HG02642 (cell line): ENCODE data around the gene MZF1.
A peak's percentile ranks its signal among the peaks of the same experiment; 100 is the strongest.

Experiments used
- ATAC-seq: cut with Tn5 transposase; IDR thresholded peaks from one replicate; pipeline ENCODE4 v1.9.1; 2021; ENCODE audit warnings: mild to moderate bottlenecking; ENCODE audit not compliant: unreplicated experiment, poor library complexity

The MZF1 gene

DNA sequence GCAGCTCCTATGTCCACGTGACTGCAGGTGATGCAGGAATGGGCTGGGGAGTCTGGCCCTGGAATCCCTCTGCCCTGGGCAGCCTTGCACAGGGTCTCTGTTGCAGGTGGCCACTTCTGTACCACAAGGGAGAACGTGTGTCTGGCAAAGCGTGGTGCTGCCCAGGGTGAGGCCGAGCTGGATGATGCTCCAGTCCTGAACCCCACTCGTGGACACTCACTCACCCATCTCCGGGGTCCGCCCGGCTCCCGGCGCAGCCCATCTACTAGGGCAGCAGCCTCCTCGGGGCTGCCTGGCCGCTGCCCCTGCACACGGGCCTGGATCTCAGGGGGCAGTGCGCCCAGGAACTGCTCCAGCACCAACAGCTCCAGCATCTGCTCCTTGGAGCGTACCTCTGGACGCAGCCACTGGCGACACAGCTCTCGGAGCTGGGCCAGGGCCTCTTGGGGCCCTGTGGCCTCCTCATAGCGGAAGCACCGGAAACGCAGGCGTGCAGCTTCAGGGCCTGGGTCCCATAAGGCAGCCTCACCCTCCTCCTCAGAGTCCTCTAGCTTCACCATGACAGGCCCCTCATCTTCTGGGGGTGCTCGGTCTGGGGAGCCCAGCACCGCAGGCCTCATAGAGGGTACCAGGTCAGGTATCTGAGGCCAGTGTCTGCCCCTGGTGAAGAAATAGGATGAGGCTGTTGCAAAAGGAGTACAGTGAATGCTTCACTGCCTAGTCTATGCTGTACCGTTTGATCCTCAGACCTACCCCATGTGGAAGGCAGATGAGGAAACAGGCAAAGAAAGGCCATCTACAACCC lies 2.2 kb downstream of the MZF1 start:
- no peak for ATAC-seq

DNA sequence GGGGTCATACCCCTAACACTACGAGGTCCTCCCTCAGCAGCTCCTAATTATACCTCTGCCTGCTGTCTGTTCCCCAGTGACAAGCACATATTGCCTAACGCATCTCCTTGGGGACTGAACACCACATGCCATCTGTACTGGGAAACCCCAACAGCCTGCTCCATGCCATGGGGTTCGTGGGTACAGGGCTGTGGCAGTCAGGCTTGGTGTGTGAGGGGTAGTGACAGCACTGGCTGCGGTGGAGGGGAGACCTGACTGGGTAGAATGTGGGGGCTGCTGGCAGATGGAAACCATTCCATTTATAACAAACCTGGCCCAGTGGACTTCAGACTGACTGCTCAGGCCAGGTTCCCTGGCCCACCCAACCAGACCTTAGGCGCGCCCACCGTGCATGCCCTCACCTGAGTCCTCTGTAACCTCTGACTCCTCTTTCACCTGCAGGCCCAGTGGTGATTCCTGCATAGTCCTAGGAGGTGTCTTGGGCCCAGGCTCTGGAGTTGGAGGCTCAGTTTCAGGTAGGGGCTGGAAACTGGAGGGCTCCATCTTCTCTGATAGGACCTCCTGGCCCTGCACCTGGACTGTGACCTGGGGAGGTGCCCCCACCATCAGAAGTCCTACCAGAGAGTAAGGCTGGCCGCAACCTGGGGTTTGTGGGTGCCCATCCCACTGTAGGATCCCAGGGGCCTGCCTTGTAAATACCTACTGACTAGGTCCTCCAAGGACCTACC lies 3.0 kb downstream of the MZF1 start:
- ATAC-seq: no peak

- ATAC-seq: no peak
Observed at GRCh38 chr19:58569191-58569942, 3.8 kb downstream of the MZF1 start.

GRCh38 chr19:58568453-58569130 lies 4.5 kb downstream of the MZF1 start:
- no peak for ATAC-seq

DNA sequence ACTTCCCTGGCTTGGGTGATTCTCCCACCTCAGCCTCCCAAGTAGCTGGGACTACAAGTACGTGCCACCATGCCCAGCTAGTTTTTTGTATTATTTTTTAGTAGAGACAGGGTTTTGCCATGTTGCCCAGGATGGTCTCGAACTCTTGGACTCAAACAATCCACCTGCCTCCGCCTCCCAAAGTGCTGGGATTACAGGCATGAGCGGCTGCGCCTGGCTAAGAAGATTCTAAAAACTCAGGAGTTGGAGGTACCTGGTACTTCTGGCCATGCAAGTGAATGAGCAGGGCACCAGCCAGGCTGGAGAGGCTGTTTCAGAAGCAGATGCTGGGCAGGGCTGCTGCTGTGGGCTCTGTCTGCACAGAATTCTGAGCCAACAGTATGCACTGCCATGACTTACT lies 6.1 kb downstream of the MZF1 start:
- ATAC-seq: no peak

DNA sequence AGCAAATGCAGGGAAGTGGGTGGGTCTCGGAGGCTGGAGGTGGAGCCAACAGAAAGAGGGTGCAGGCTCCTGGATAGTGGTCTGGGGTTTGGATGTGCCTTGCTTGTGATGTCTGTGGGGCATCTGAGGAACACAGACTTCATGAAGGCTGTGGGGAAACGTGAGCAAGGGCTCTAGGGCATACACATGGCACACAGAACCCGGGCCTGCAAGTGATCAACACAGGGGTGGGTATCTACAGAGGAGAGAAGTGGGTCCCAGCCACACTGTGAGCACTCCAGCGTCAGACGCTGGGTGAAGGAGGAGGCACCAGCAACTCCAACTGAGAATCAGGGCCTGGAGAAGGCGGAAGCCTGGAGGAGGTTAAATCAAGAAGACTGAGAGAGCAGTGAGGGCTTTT lies 9.3 kb downstream of the MZF1 start:
- ATAC-seq: no peak

DNA sequence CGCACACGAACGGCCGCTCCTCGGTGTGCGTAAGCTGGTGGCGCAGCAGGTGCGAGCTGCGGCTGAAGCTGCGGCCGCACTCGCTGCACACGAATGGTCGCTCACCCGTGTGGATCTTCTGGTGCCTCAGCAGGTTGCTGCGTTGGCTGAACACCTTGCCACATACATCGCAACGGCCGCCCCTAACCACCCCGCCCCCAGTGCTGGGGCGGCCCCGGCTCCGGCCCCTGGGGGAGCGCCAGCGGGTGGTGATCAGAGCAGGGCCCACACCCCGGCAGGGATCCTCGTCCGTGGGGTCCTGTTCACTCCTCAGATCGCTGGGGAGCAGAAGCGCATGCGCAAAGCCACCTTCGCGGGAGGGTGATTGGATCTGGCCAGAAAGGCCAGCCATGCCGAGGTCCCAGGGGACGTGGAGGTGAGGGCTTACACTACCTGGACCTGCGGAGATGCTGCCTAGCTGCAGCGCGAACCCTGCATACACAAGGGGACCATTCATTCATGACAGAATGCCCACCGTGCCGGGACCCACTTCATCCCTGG lies 10.0 kb downstream of the MZF1 start:
- ATAC-seq: no peak

DNA sequence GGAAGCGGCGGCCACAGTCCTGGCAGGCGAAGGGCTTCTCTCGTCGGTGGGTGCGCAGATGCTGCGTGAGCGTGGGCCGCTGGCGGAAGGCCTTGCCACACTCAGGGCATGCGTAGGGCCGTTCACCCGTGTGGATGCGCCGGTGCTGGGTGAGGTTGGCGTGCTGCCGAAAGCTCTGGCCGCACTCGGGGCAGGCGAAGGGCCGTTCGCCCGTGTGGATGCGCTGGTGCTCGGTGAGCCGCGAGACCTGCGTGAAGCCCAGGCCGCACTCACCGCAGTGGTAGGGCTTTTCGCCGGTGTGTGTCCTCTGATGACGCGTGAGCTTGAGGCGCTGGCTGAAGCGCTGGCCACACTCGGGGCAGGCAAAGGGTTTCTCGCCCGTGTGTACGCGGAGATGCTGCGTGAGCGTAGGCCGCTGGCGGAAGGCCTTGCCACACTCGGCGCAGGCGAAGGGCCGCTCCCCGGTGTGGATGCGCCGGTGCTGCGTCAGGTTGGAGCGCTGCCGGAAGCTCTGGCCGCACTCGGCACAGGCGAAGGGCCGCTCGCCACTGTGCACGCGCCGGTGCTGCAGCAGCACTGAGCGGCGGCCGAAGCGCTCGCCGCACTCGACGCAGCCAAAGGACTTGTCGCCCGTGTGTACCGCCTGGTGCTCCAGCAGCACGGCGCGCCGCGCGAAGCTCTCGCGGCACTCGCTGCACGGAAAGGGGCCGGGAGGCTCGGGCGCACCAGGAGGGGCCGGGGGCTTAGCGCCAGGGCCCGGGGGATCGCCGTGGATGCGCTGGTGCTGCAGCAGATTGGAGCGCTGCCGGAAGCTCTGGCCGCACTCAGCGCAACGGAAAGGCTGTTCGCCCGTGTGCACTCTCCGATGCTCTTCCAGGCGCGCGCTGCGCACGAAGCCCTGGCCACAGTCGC lies 10.8 kb downstream of the MZF1 start:
- no peak for ATAC-seq

DNA sequence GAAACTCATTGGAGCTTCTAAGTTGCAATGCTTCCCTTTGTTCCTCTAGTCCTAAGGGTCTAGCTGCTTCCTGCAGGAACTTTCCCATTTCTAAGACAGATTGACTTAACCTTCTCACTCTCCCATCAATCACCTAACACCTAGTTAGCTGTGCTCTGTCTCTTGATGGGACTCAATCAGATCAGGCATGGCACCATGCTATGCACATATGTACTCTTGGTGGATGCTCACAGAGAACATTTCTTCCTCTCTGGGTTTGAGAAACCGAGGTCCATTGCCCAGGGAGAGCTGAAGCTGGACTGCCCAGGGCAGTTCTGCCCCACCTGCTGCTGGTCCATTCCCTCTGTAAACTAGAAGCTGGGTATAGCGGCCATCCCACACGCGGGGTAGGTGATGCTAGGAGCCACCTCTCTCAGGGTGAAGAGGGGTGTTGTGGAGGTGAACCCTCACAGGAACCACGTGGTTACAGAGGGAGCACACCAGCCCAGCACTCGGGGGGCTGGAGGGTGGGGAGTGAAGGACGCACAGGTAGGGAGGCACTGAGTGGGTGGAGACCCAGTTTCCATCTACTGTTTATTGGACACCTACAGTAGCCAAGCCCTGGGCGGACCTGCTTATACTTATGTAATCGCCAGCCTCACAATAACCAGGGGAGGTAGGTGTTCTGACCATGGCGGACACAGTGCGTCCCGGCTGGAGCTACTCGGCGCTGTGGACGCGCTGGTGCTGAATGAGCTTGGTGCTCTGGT lies 11.6 kb downstream of the MZF1 start:
- no peak for ATAC-seq

DNA sequence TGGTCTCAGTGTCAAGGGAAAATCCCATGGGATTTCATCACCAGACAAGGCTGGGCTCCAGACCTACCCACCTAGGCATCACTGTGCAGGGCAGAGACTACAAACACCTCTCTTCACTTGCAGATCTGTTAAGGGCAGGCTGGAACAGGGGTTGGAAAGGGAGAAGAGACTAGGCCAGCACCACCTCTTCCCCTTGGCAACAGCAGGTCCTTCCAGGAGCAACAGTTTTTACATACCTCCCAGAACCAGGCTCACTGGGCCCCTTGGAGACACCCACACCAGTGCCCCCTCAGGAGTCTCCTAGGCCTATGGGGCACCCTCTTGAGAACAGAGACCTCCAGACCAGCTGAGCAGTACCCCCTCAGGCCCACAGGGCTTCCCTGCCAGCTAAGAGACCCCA lies 12.2 kb downstream of the MZF1 start:
- ATAC-seq: no peak

- no peak for ATAC-seq
Observed at GRCh38 chr19:58560007-58560887, 12.9 kb downstream of the MZF1 start.

DNA sequence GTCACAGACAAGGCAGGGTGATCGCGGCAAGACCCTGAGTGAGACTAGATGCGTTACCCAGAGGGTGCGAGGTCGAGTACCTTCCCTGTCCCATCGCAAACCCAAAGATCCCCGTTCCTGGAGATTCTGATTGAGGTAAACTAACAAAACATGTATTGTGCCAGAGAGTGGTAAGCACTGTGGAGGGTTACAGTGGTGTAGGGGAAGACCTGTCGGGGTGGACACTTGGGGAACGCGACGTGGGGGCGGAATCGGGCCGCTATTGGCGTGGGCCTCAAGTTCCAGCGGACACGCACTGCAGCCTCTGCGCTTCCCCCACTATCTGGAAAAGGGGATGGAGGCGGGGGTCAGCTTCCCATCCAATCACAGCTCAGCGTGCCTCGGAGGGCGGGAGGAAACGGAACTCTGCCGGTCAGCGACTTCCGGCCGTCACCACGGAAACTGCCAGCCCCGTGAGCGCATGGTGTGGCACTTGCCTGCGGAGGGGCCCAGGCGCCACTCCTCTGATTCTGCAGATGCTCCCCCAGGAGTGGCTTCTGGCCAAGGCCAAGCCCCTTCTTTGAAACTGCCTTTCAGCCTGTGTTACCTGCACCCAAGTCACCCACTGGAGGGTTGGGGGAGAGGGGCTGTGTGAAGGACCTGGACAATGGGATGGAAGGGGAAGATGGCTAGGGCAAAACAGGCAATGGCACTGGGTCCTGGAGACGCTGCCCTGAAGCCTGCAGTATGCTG lies 13.7 kb downstream of the MZF1 start:
- peak; percentile 26 for ATAC-seq

DNA sequence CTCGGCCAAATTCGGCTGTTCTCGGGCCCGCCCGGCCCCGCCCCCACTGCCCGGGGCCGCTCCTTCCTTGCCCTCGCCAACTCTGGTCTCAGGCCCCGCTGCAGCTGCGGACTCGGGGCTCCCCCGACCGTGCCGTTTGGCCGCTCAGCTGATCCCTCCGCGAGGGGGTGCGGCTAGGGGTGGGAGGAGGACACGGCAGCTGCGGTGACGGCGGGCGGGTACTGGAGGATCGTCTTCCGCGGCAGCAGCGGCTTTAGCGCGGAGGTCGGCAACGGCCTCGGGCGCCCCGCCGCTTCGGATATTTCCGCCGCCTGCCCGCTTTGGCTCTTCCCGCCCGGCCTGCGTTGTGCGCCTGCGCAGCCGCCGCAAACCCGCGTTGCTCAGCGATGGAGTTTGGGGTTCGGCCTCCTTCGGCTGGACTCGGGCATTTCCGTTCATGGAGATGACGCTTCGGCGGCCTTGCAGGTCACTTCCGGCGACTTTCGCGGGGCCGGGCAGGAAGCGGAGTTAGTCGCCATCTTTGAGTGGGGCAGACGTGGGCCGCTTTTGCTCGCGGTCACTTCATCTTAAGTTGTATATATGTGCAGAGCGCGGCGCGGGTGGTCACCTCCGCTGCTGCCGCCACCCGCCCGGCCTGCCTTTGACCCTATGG lies 14.4 kb downstream of the MZF1 start:
- ATAC-seq: peak; percentile 60

GRCh38 chr19:58558066-58558622 lies 15.0 kb downstream of the MZF1 start, which contains the start of gene UBE2M:
TSS of gene UBE2M (minus strand) at chr19:58558611. CDS start at chr19:58558381, 230 bp downstream.
- peak; percentile 0 for ATAC-seq

GRCh38 chr19:58557221-58558065 lies 15.7 kb downstream of the MZF1 start:
- no peak for ATAC-seq
